ENCODE measurements around the gene MRPS27.
A peak's percentile ranks its signal among the peaks of the same experiment; 100 is the strongest.

Gene MRPS27

GRCh38 chr5:72280581-72281069 is 39.4 kb downstream of the MRPS27 start:
- H3K4me3 ChIP-seq (ENCODE audit: control insufficient read depth, low read depth, low read length): no peak overlapping the region
- TF ChIP-seq, protein P1, sequence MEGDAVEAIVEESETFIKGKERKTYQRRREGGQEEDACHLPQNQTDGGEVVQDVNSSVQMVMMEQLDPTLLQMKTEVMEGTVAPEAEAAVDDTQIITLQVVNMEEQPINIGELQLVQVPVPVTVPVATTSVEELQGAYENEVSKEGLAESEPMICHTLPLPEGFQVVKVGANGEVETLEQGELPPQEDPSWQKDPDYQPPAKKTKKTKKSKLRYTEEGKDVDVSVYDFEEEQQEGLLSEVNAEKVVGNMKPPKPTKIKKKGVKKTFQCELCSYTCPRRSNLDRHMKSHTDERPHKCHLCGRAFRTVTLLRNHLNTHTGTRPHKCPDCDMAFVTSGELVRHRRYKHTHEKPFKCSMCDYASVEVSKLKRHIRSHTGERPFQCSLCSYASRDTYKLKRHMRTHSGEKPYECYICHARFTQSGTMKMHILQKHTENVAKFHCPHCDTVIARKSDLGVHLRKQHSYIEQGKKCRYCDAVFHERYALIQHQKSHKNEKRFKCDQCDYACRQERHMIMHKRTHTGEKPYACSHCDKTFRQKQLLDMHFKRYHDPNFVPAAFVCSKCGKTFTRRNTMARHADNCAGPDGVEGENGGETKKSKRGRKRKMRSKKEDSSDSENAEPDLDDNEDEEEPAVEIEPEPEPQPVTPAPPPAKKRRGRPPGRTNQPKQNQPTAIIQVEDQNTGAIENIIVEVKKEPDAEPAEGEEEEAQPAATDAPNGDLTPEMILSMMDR (conservative IDR thresholded peaks at IDR 0.05; ENCODE audit: control insufficient read depth, insufficient read depth, low read depth, low read length): peak; percentile 74
- peak; percentile 70 for DNase-seq (ENCODE audit: low read depth)

GRCh38 chr5:72276219-72276752 is 43.8 kb downstream of the MRPS27 start:
- TF ChIP-seq, protein P1 (conservative IDR thresholded peaks at IDR 0.05; ENCODE audit: control insufficient read depth, insufficient read depth, low read depth, low read length): no peak
- no peak overlapping the region for H3K4me3 ChIP-seq (ENCODE audit: control insufficient read depth, low read depth, low read length)
- DNase-seq (ENCODE audit: low read depth): no peak

- DNase-seq (ENCODE audit: low read depth): no peak
- no peak overlapping the region for H3K4me3 ChIP-seq (ENCODE audit: control insufficient read depth, low read depth, low read length)
- TF ChIP-seq, protein P1 (conservative IDR thresholded peaks at IDR 0.05; ENCODE audit: control insufficient read depth, insufficient read depth, low read depth, low read length): no peak
Measured at GRCh38 chr5:72273547-72273946, 46.5 kb downstream of the MRPS27 start.

DNA sequence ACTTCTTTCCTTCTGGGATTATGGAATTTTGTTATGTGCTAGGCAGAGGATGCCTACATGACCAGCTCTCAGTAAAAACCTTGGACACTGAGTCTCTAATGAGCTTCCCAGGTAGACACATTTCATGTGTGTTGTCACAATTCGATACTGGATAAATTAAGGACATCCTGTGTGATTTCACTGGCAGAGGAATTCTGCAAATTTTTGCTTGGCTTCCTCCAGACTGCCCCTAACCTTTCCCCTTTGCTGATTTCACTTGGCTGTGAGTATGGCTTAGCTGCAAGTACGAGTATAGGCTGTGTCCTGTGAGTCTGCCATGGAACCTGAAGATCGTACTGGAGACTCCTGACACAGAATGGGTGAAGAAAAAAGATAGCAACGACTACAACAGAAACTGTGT is 47.6 kb downstream of the MRPS27 start:
- TF ChIP-seq, protein P1 (conservative IDR thresholded peaks at IDR 0.05; ENCODE audit: control insufficient read depth, insufficient read depth, low read depth, low read length): no peak
- no peak for DNase-seq (ENCODE audit: low read depth)
- no peak overlapping the region for H3K4me3 ChIP-seq (ENCODE audit: control insufficient read depth, low read depth, low read length)

- no peak for DNase-seq (ENCODE audit: low read depth)
- TF ChIP-seq, protein P1 (conservative IDR thresholded peaks at IDR 0.05; ENCODE audit: control insufficient read depth, insufficient read depth, low read depth, low read length): no peak
- H3K4me3 ChIP-seq (ENCODE audit: control insufficient read depth, low read depth, low read length): no peak overlapping the region
Measured at GRCh38 chr5:72271702-72272101, 48.3 kb downstream of the MRPS27 start.

DNA sequence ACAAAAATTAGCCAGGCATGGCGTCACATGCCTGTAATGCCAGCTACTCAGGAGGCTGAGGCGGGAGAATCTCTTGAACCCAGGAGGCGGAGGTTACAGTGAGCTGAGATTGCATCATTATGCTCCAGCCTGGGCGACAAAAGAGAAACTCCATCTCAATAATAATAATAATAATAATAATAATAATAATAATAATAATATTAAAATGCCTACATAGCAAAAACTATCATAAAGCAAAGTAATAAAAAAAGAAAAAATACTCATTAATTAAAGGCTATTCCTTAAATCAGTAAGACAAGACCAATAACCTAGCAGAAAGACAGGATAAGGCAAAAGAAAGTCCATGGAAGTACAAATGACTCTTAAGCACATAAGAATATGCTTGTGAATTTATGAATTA is 50.0 kb downstream of the MRPS27 start:
- DNase-seq (ENCODE audit: low read depth): no peak
- no peak overlapping the region for H3K4me3 ChIP-seq (ENCODE audit: control insufficient read depth, low read depth, low read length)

More for the DNA sequence above, 50.0 kb downstream of the MRPS27 start:
- TF ChIP-seq, protein P1 (conservative IDR thresholded peaks at IDR 0.05; ENCODE audit: control insufficient read depth, insufficient read depth, low read depth, low read length): no peak
